Liver (tissue), 3 donors: ENCODE data around the gene PWWP2B.

Experiments
- EGR1 ChIP-seq, 2 donors: IDR thresholded peaks; 2 replicates each; pipeline ENCODE4 v1.6.1; 2016 to 2018; ENCODE audit warnings: antibody characterized with exemption in 2 of 2, low read depth in 2 of 2
- FOXA1 ChIP-seq: IDR thresholded peaks from 2 replicates; pipeline ENCODE4 v1.6.1; 2016; ENCODE audit warnings: antibody characterized with exemption
- GABPA ChIP-seq, 2 donors: IDR thresholded peaks in 1 of 2; conservative IDR thresholded peaks in 1 of 2; 2 replicates each; pipeline ENCODE4 v1.6.1; 2016; ENCODE audit warnings: antibody characterized with exemption in 2 of 2, mild to moderate bottlenecking in 1 of 2, moderate library complexity in 1 of 2
- JUND ChIP-seq, 2 donors: IDR thresholded peaks; 2 replicates each; pipeline ENCODE4 v1.6.1; 2016; ENCODE audit warnings: antibody characterized with exemption in 2 of 2
- TF ChIP-seq, protein P1 (sequence below): fragments of 150-350 bp; IDR thresholded peaks from 2 replicates; pipeline ENCODE4 v1.5.1; 2017; ENCODE audit warnings: improper control_type of control experiment, low read depth, low read length; ENCODE audit not compliant: missing input control
- TF ChIP-seq, protein P2 (sequence below): IDR thresholded peaks from 2 replicates; pipeline ENCODE4 v1.6.1; 2016; ENCODE audit warnings: antibody characterized with exemption
- TF ChIP-seq, protein P3 (sequence below): IDR thresholded peaks from 2 replicates; pipeline ENCODE4 v1.6.1; 2016; ENCODE audit warnings: antibody characterized with exemption
- TF ChIP-seq, protein P4 (sequence below): IDR thresholded peaks from 2 replicates; pipeline ENCODE4 v1.6.1; 2016; ENCODE audit warnings: antibody characterized with exemption, mild to moderate bottlenecking
- donor health status: healthy.
- donor health status: healthy.

- TF ChIP-seq, protein P1, sequence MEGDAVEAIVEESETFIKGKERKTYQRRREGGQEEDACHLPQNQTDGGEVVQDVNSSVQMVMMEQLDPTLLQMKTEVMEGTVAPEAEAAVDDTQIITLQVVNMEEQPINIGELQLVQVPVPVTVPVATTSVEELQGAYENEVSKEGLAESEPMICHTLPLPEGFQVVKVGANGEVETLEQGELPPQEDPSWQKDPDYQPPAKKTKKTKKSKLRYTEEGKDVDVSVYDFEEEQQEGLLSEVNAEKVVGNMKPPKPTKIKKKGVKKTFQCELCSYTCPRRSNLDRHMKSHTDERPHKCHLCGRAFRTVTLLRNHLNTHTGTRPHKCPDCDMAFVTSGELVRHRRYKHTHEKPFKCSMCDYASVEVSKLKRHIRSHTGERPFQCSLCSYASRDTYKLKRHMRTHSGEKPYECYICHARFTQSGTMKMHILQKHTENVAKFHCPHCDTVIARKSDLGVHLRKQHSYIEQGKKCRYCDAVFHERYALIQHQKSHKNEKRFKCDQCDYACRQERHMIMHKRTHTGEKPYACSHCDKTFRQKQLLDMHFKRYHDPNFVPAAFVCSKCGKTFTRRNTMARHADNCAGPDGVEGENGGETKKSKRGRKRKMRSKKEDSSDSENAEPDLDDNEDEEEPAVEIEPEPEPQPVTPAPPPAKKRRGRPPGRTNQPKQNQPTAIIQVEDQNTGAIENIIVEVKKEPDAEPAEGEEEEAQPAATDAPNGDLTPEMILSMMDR, result no peak
- TF ChIP-seq GABPA (IDR thresholded peaks at IDR 0.05 in 1 of 2, conservative IDR thresholded peaks at IDR 0.05 in 1 of 2), result no peak
- TF ChIP-seq, protein P2, sequence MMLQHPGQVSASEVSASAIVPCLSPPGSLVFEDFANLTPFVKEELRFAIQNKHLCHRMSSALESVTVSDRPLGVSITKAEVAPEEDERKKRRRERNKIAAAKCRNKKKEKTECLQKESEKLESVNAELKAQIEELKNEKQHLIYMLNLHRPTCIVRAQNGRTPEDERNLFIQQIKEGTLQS, result no peak
- TF ChIP-seq JUND (IDR thresholded peaks at IDR 0.05), result no peak
- TF ChIP-seq EGR1 (IDR thresholded peaks at IDR 0.05; ENCODE audit: low read depth in 2 of 2), result no peak
- no peak for TF ChIP-seq FOXA1
- TF ChIP-seq, protein P3, sequence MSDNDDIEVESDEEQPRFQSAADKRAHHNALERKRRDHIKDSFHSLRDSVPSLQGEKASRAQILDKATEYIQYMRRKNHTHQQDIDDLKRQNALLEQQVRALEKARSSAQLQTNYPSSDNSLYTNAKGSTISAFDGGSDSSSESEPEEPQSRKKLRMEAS, result no peak
- TF ChIP-seq, protein P4, sequence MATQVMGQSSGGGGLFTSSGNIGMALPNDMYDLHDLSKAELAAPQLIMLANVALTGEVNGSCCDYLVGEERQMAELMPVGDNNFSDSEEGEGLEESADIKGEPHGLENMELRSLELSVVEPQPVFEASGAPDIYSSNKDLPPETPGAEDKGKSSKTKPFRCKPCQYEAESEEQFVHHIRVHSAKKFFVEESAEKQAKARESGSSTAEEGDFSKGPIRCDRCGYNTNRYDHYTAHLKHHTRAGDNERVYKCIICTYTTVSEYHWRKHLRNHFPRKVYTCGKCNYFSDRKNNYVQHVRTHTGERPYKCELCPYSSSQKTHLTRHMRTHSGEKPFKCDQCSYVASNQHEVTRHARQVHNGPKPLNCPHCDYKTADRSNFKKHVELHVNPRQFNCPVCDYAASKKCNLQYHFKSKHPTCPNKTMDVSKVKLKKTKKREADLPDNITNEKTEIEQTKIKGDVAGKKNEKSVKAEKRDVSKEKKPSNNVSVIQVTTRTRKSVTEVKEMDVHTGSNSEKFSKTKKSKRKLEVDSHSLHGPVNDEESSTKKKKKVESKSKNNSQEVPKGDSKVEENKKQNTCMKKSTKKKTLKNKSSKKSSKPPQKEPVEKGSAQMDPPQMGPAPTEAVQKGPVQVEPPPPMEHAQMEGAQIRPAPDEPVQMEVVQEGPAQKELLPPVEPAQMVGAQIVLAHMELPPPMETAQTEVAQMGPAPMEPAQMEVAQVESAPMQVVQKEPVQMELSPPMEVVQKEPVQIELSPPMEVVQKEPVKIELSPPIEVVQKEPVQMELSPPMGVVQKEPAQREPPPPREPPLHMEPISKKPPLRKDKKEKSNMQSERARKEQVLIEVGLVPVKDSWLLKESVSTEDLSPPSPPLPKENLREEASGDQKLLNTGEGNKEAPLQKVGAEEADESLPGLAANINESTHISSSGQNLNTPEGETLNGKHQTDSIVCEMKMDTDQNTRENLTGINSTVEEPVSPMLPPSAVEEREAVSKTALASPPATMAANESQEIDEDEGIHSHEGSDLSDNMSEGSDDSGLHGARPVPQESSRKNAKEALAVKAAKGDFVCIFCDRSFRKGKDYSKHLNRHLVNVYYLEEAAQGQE, result no peak
Observed at GRCh38 chr10:132427006-132427771, 30.2 kb downstream of the PWWP2B start.
